Measurements from ENCODE around the gene CBX8.

GRCh38 chr17:79811011-79811867 lies 14.4 kb upstream of the CBX8 start:
- TF ChIP-seq CTCF (IDR thresholded peaks at IDR 0.05), result peak in 4 of 6 experiments; percentile 7 to 43 (median 40)
- no peak for TF ChIP-seq POLR2A (IDR thresholded peaks at IDR 0.05)

Data from thyroid gland (tissue), 4 donors.